Upper lobe of left lung (tissue), 4 donors: ENCODE data around the gene PRDM16.

ENCODE experiments used
- CTCF ChIP-seq, 6 experiments: fragments of 450-650 bp in 4 of 6; fragments of 200-600 bp in 2 of 6; sonication (generic) in 2 of 6; IDR thresholded peaks; one replicate each; pipeline ENCODE4 v1.5.1; 2016 to 2019; ENCODE audit warnings: antibody characterized with exemption in 6 of 6
- EP300 ChIP-seq, 4 donors: sonication (generic); formaldehyde crosslinking; IDR thresholded peaks; one replicate each; pipeline ENCODE4 v1.5.1; 2017; ENCODE audit warnings: antibody characterized with exemption in 4 of 4, control low read depth in 2 of 4
- POLR2A ChIP-seq, 4 donors: fragments of 450-650 bp; IDR thresholded peaks; one replicate each; pipeline ENCODE4 v1.5.1; 2016 to 2017; ENCODE audit warnings: antibody characterized with exemption in 4 of 4, mild to moderate bottlenecking in 2 of 4
- POLR2AphosphoS5 ChIP-seq, 2 donors: sonication (generic); formaldehyde crosslinking; IDR thresholded peaks; one replicate each; pipeline ENCODE4 v1.5.1; 2017; ENCODE audit warnings: antibody characterized with exemption in 2 of 2

GRCh38 chr1:3103967-3104677 is 35.1 kb downstream of the PRDM16 start:
- TF ChIP-seq CTCF (IDR thresholded peaks at IDR 0.05) (no peak), POLR2AphosphoS5 (IDR thresholded peaks at IDR 0.05) (no peak), POLR2A (IDR thresholded peaks at IDR 0.05) (no peak), EP300 (IDR thresholded peaks at IDR 0.05) (no peak)
